GM21576 (cell line): ENCODE measurements around the gene TAAR9.

Experiments
- ATAC-seq: cut with Tn5 transposase; IDR thresholded peaks from one replicate; pipeline ENCODE4 v1.9.1; 2021; ENCODE audit warnings: mild to moderate bottlenecking, moderate library complexity; ENCODE audit not compliant: unreplicated experiment

TAAR9 gene

DNA sequence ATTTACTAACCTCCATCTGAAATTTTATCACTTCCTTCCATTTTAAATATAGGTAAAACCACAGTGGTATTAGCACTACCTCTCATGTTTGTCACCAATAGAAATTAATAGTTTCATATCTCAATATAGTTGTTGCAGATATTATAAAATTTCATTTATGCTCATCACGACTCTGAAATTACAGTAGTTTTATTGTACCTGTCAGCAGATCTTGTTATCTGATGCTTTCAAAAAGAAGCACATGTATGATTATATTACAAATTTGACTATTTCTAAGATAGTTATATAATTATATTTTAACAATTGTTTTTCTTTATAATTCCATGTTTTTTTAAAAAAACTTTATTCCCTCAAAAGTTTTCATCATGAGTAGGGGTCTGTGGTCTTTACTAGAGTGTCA, 46.6 kb downstream of the TAAR9 start:
- ATAC-seq, result no peak

DNA sequence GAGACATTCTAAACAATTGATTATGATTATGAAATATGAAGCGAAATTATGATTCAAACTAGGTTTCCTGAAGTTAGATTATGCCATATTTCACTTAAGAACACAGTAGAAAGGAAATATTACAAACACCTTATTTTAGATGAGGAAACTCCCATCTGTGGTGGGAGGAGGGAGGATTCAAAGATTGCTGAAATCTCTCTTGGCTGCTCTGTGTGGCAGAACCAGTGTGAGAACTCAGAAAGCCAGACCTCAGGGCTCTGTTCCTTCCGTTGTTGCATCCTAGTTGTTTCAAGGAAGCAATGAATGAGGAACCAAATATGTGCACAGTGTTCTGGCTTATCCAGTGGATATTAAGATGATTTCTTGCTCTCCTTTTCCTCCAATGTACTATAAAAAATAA, 49.3 kb downstream of the TAAR9 start:
- ATAC-seq, result no peak
